ENCODE data around the gene SELENOH. TPM values are rescaled to one million over a fixed set of nuclear protein-coding genes. Genes with fewer than 3 reads are reported as not detected.

Gene SELENOH
- total RNA-seq = 94.4 and 139 TPM in 2 replicates

GRCh38 chr11:57741132-57742086, at the start of gene SELENOH:
Gene SELENOH, plus strand, starts transcription at chr11:57741491. Its CDS starts 105 bp downstream, at chr11:57741596.

GRCh38 chr11:57711414-57712255, 29.7 kb upstream of the SELENOH start, which contains the start of gene MED19:
Gene MED19, minus strand, starts transcription at chr11:57712215. Its CDS starts 36 bp downstream, at chr11:57712179.

GRCh38 chr11:57712256-57713150, 28.8 kb upstream of the SELENOH start, which contains the start of gene TMX2:
Gene TMX2, plus strand, starts transcription at chr11:57712593. Its CDS starts 26 bp downstream, at chr11:57712619.

GRCh38 chr11:57751676-57752253, 10.5 kb downstream of the SELENOH start, which contains the start of gene BTBD18:
Gene BTBD18, minus strand, starts transcription at chr11:57751819. Its CDS starts 631 bp downstream, at chr11:57751188.

GRCh38 chr11:57761301-57762234, 20.3 kb downstream of the SELENOH start, which contains the start of gene CTNND1:
Gene CTNND1, plus strand, starts transcription at chr11:57761802. Its CDS starts 29,677 bp downstream, at chr11:57791479.

Other genes starting within 250 kb of the SELENOH start
- 8.6 and 14.6 TPM in 2 replicates for gene SLC43A1, start 225.8 kb upstream of the SELENOH start, total RNA-seq
- 14.6 and 35.6 TPM in 2 replicates for gene TIMM10, start 210.7 kb upstream of the SELENOH start, total RNA-seq
- not detected in 2 replicates for gene SMTNL1, start 203.9 kb upstream of the SELENOH start, total RNA-seq
- 48.1 and 61.7 TPM in 2 replicates for gene UBE2L6, start 173.8 kb upstream of the SELENOH start, total RNA-seq
- gene SERPING1, start 143.8 kb upstream of the SELENOH start, total RNA-seq = 169 and 221 TPM in 2 replicates
- gene YPEL4, start 91.6 kb upstream of the SELENOH start, total RNA-seq = 0.16 TPM in 1 of 2 replicates, not detected in the other
- 11.0 and 16.7 TPM in 2 replicates for gene CLP1, start 83.7 kb upstream of the SELENOH start, total RNA-seq
- gene ZDHHC5, start 73.4 kb upstream of the SELENOH start, total RNA-seq = 40.6 and 44.6 TPM in 2 replicates
- 13.5 and 25.6 TPM in 2 replicates for gene MED19, start 29.3 kb upstream of the SELENOH start, total RNA-seq
- 59.4 and 75.0 TPM in 2 replicates for gene TMX2, start 28.9 kb upstream of the SELENOH start, total RNA-seq
- gene BTBD18, start 10.3 kb downstream of the SELENOH start, total RNA-seq = not detected in 2 replicates
- 78.7 and 79.7 TPM in 2 replicates for gene CTNND1, start 20.3 kb downstream of the SELENOH start, total RNA-seq